Sigmoid colon (tissue), 7 donors: Measurements from ENCODE around the gene ALG2. TPM values are rescaled to one million over a fixed set of nuclear protein-coding genes. Genes with fewer than 3 reads are reported as not detected.

ENCODE experiments used
- DNase-seq: peaks from one replicate; pipeline ENCODE4 v3.0.0-alpha.2; 2019
- H3K27ac ChIP-seq, 4 donors: fragments of 200-600 bp; sonication (generic); one replicate each; pipeline ENCODE4 v1.5.1; 2016 to 2019; ENCODE audit warnings: mild to moderate bottlenecking in 1 of 4
- H3K27me3 ChIP-seq, 3 donors: fragments of 200-600 bp; sonication (generic); one replicate each; pipeline ENCODE4 v1.5.1; 2019; ENCODE audit warnings: mild to moderate bottlenecking in 1 of 3
- H3K36me3 ChIP-seq, 4 donors: fragments of 200-600 bp; sonication (generic); one replicate each; pipeline ENCODE4 v1.5.1; 2016 to 2019
- H3K4me1 ChIP-seq, 4 donors: fragments of 200-600 bp; sonication (generic); one replicate each; pipeline ENCODE4 v1.5.1; 2017 to 2019
- H3K4me3 ChIP-seq, 4 donors: fragments of 200-600 bp; sonication (generic); one replicate each; pipeline ENCODE4 v1.5.1; 2017 to 2019; ENCODE audit warnings: mild to moderate bottlenecking in 2 of 4, moderate library complexity in 1 of 4
- H3K9me3 ChIP-seq, 4 donors: fragments of 200-600 bp in 3 of 4; sonication (generic) in 3 of 4; one replicate each; pipeline versions ENCODE4 v1.5.1 to v1.6.1; 2013 to 2019
- EP300 ChIP-seq, 4 donors: sonication (generic); formaldehyde crosslinking; IDR thresholded peaks; one replicate each; pipeline ENCODE4 v1.6.1; 2017; ENCODE audit warnings: antibody characterized with exemption in 4 of 4
- POLR2A ChIP-seq, 2 donors: fragments of 450-650 bp; IDR thresholded peaks; one replicate each; pipeline ENCODE4 v1.6.1; 2016; ENCODE audit warnings: antibody characterized with exemption in 2 of 2, mild to moderate bottlenecking in 2 of 2, moderate library complexity in 2 of 2
- POLR2AphosphoS5 ChIP-seq, 4 donors: sonication (generic); formaldehyde crosslinking; IDR thresholded peaks; one replicate each; pipeline ENCODE4 v1.6.1; 2017; ENCODE audit warnings: antibody characterized with exemption in 4 of 4
- WGBS, 2 donors: extraction: QIAGEN DNeasy Blood & Tissue Kit; methylation state at CpG; one replicate each; pipeline ENCODE4 v1.1.7; 2013; 5-methylcytosine and 5-hydroxymethylcytosine counted together
- intact Hi-C: fragments of 100-400 bp; cut with DNase I; formaldehyde crosslinking; loops from one replicate; pipeline ENCODE4 v1.15.1; 2023
- polyA plus RNA-seq, 3 donors: library from polyadenylated mRNA; stranded (reverse); fragments of 200-250 nt; gene quantifications; one replicate each; pipeline ENCODE4 v1.2.3, GENCODE V29; 2013
- total RNA-seq, 4 donors: library from RNA; depleted of rRNA; stranded (reverse); fragments of >200 nt; gene quantifications; one replicate each; pipeline ENCODE4 v1.1.0, GENCODE V29; 2016
- TF ChIP-seq, protein P1 (sequence below), 4 experiments: fragments of 450-650 bp in 3 of 4; fragments of 200-600 bp in 1 of 4; IDR thresholded peaks; one replicate each; pipeline ENCODE4 v1.5.1; 2016 to 2019; ENCODE audit warnings: antibody characterized with exemption in 4 of 4, mild to moderate bottlenecking in 3 of 4, moderate library complexity in 2 of 4
- donor health status: healthy with polysubstance abuse.
- donor health status: Bipolar disorder and iron deficiency.
- donor health status: healthy.

The ALG2 gene
- total and polyA plus RNA-seq, 7 donors, result 8.4 to 25.0 (median 18.4) TPM

DNA sequence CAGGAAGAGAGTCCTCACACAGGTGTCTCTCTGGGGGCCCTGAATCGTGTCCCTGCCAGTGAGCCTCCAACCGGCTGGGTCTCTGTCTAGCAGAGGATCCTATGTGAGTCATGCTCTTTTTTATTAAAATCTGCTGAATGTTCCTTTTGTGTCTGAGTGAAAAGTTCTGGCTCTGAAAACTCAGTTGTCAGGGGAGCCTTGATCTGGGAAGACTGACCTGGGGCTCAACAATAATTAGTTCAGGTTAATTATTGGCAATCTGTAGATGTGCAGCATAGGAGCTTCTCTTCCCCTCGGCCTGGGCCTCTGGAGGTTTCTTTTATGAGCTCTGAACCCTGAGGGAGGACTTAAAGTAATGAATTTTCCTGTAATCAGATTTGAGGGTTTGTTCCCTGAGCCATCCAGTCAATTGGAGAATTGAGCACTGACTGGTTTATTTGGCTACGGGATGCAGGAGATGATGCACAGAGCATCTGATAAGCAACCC lies 45.2 kb downstream of the ALG2 start:
- intact Hi-C loops, result no loop called here
- H3K4me3 ChIP-seq, result no peak overlapping the region
- no peak overlapping the region for H3K27ac ChIP-seq
- H3K27me3 ChIP-seq, result no peaks in the 10 kb centered on the region
- H3K36me3 ChIP-seq, result no peaks in the 10 kb centered on the region
- H3K4me1 ChIP-seq, result no peaks in the 10 kb centered on the region
- DNase-seq, result no peak
- H3K9me3 ChIP-seq, result no peaks in the 10 kb centered on the region
- WGBS, 2 donors, result 36 to 72% methylated on average over 4 of the region's 4 CpGs
- no peak for TF ChIP-seq POLR2AphosphoS5 (IDR thresholded peaks at IDR 0.05)
- no peak for TF ChIP-seq EP300 (IDR thresholded peaks at IDR 0.05)
- TF ChIP-seq, protein P1, sequence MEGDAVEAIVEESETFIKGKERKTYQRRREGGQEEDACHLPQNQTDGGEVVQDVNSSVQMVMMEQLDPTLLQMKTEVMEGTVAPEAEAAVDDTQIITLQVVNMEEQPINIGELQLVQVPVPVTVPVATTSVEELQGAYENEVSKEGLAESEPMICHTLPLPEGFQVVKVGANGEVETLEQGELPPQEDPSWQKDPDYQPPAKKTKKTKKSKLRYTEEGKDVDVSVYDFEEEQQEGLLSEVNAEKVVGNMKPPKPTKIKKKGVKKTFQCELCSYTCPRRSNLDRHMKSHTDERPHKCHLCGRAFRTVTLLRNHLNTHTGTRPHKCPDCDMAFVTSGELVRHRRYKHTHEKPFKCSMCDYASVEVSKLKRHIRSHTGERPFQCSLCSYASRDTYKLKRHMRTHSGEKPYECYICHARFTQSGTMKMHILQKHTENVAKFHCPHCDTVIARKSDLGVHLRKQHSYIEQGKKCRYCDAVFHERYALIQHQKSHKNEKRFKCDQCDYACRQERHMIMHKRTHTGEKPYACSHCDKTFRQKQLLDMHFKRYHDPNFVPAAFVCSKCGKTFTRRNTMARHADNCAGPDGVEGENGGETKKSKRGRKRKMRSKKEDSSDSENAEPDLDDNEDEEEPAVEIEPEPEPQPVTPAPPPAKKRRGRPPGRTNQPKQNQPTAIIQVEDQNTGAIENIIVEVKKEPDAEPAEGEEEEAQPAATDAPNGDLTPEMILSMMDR (IDR thresholded peaks at IDR 0.05), result no peak
- TF ChIP-seq POLR2A (IDR thresholded peaks at IDR 0.05), result no peak

DNA sequence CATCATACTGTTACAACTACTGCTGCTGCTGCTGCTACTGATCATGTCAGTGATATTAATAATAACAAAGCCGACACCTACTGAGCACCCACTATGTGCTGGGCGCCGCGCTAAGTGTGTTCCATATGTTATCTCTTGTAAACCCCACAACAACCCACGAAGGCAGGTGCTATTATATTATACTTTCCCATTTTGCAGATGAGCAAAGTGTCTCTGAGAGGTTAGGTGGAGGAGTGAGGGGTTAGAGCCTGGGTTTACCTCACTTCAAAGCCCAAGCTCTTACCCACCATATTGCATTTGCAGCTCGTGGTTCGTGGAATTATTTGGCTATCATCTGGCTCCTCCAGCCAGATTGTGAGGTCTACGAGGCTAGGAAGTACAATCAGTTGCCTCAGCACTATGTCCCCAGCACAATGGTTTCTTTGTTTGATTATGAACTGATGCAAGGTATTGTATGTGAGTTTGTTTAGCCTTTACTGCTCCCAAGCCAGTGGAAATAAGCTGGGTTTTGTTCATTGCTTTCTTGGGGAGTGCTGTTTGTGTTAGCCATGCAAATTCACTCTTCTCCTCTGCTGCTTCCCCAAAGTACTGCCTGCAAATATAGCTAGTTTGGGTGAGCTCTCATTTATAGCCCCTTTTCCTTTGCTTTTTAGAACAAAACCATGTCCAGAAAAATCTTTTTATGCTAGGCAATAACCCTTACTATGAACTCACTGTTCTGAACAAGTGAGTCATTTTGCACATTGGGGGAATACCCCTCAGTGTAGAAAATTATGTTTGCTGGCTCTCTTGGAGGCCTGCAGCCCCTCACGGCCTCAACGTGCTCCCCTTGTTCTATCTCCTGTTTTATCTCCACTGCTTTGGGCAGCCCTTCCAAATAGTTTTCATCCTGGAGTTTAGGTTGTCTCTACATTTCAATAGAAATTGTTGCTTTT lies 47.9 kb downstream of the ALG2 start:
- WGBS, 2 donors, result 27 to 75% methylated on average over 10 of the region's 10 CpGs
- TF ChIP-seq POLR2AphosphoS5 (IDR thresholded peaks at IDR 0.05) (no peak), POLR2A (IDR thresholded peaks at IDR 0.05) (no peak), EP300 (IDR thresholded peaks at IDR 0.05) (no peak)
- TF ChIP-seq, protein P1 (IDR thresholded peaks at IDR 0.05), result no peak
- intact Hi-C loops, result no loop called here
- H3K9me3 ChIP-seq, result no peaks in the 10 kb centered on the region
- DNase-seq, result no peak
- no peaks in the 10 kb centered on the region for H3K36me3 ChIP-seq
- H3K4me1 ChIP-seq, result peaks cover 0 to 12% (median 10%) of the 10 kb centered on the region in 4 donors
- H3K4me3 ChIP-seq, result no peak overlapping the region
- no peak overlapping the region for H3K27ac ChIP-seq
- no peaks in the 10 kb centered on the region for H3K27me3 ChIP-seq

DNA sequence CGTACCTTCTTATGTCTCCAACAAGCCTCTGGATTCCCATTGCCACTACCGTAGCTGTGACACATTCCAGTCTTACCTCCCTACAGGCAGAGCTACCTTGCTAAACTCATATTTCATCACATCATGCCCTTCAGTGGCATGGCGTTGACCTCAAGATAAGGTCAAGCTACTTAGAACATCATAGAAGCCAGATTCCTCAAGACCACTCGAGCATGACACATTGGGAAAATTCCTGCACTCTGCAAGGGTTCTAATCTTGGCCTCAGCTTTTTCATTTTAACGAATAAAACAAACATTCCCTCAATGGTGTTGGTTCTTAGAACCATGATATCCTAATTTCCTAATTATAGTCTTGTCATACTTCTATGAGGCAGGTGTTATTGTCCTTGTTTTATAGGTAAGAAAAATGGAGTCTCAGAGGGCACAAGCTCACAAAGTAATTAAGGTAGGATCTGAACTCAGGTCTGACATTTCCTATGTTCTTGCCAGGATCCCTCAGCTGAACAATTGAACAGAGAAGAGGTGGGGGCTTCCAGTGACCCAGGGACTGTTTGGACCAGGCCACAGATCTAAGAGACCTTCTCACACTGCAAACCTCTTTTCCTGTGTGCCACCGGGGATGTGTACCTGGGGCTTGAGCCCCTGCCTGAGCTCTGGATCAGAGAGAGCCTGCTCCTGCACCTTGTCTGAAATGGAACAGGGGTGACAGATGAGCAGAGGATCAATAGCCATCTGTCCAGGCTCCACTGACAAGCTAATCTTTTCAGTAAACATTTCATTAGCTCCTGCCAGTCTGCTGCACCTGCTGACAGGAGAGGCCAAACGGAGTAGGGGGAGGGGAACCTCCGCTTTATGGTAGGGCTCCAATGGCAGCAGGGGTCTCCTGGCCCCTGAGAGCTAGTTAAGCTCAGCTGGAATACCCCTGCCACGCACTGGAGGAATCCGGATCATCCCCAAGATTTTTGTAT lies 49.3 kb downstream of the ALG2 start:
- WGBS, 2 donors, result 66 to 81% methylated on average over 10 of the region's 10 CpGs
- Histone ChIP-seq H3K36me3 (no peaks in the 10 kb centered on the region), H3K27me3 (no peaks in the 10 kb centered on the region), H3K4me3 (no peak overlapping the region), H3K9me3 (no peaks in the 10 kb centered on the region), H3K4me1 (peaks cover 0 to 12% (median 10%) of the 10 kb centered on the region in 4 donors), H3K27ac (no peak overlapping the region)
- intact Hi-C loops, result no loop called here
- TF ChIP-seq POLR2A (IDR thresholded peaks at IDR 0.05), result no peak
- TF ChIP-seq POLR2AphosphoS5 (IDR thresholded peaks at IDR 0.05), result no peak
- TF ChIP-seq, protein P1 (IDR thresholded peaks at IDR 0.05), result no peak
- no peak for TF ChIP-seq EP300 (IDR thresholded peaks at IDR 0.05)
- DNase-seq, result no peak

DNA sequence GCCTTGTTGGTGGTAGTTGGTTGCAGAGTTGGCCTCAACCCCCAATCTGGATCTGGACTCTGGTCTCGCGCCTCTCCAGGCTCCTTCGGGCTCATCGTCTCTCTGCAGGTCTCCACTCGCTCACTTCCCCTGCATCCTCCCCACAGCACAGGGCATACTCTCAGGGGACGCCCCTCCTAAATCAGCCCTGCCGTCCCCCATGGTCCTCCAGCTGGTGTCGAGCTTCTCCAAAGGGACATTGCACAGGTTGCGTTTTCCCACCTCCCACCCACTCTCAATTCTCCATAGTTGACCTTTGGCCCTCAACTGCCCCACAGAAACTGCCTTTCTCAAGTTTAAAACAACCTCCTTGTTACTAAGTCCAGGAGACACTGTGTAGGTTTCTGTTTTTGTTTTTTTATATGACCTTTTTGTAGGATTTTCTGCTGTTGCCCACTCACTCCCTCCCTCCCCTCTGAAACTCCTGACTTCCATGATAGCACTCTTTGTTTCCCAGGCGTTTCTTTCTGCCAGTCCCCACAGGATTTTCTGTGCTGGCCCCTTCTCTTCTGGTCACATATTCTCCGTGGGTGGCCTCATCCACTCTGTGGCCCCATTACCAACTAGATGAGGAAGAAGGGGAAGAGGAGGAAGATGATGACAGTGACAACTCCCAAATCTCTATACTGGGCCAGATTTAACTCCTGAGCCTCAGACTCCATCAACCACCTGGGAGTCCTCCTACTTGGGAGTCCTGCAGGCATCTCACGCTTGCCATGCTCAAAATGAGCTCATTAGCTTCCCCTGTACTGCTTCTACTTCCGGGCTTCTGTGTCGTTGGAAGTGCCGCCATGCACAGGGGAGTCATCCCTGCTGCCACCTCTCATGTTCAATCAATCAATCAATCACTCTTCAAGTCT lies 50.3 kb downstream of the ALG2 start:
- 89% methylated on average over 15 of the region's 15 CpGs for WGBS, 2 donors
- Histone ChIP-seq H3K27me3 (no peaks in the 10 kb centered on the region), H3K9me3 (no peaks in the 10 kb centered on the region), H3K27ac (no peak overlapping the region), H3K4me1 (peaks cover 0 to 12% (median 10%) of the 10 kb centered on the region in 4 donors), H3K4me3 (no peak overlapping the region), H3K36me3 (no peaks in the 10 kb centered on the region)
- intact Hi-C loops, result no loop called here
- TF ChIP-seq, protein P1 (IDR thresholded peaks at IDR 0.05), result no peak
- no peak for TF ChIP-seq POLR2A (IDR thresholded peaks at IDR 0.05)
- DNase-seq, result no peak
